GM21447 (cell line): ENCODE results near the gene KCNK1.
"Not testable (repeated sequence)": the region's sequence is repeated elsewhere in the genome, so short reads cannot be mapped to it uniquely, and the experiment has no call there.

Source experiments
- ATAC-seq: cut with Tn5 transposase; IDR thresholded peaks from one replicate; pipeline ENCODE4 v1.9.1; 2021; ENCODE audit not compliant: unreplicated experiment

KCNK1 gene

DNA sequence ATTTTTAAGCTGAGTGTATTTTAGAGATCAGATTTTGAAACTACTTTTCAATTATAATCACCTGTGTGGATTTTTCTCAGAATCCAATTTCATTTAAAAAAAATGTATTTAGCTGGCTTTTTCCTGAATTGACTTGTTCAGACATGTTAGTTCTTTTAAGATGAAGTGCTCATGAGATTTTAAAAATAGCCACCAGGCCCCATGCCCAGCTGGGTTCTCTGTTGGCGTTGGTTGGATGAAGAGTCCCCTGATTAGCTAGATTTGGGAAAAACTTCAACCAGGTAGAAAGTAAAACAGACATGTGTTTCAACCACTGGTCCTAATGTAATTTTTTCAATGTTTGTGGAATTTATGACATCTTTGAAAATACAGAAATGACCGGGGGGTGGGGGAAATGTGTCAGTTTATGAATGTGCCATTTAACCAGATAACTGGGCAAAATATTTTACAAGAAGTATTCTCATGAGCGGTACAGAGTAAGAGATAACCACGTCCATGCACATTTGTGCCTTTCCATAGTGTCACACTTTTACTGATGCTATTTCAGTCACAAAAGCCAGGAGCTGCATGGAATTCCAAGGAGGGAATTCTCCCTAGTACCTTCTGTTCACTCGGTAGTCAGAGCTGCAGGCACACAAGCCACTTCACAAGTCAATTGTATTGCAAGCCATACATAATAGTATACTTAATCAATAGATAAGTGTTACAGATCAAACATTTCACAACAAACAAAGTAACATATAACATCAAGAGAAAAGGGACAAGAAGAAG, 51.1 kb downstream of the KCNK1 start:
- no peak for ATAC-seq

DNA sequence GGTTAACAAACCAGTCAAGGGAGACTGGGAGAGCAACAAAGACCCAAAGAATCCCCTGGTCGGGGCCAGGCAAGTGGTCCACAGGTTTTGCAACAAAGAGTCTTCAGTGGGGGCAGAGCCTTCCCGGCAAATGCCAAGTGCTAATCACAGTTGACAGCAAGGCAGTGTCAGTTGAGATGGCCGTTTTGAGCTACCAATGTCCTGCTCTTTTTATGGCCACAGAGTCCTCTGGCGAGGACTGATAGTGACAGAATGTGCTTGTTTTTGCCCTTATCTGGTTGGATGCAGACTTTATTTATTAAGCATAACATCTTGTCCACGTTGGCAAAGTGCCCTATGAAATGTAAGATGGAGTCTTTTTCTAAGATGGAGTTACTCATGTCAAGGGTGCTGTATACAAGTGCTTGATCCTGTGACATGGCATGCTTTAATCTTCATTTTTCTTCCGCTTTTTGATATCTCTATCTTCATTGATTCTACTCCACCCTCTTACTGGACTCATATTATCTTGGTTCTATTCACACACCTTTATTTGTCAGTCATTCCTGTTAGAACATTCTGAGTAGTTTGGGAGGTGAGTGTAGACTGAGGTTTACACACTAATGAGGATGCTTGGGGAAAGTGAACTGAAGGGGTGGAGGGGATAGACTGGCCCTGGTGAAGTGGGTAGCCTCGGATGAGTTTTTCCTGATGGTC, 51.8 kb downstream of the KCNK1 start:
- ATAC-seq: no peak

DNA sequence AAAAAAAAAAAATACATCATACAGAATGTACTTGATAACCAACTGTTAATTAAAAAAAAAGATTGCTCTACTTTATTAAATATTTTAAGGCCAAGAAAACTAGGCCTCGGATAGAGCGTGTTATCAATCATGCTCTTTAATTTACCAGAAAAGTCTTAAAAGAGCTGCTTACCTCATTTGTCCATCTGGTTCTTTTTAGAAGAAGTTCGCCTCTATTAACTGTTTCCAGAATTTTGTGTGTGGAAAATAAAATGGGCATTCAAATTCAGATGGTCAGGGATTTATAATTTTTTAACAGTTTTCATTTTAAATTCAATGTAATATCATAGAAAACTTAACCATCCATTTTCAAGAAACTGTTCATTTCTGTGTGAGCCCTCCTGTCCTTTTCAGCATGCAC, 53.8 kb downstream of the KCNK1 start:
- no peak for ATAC-seq

DNA sequence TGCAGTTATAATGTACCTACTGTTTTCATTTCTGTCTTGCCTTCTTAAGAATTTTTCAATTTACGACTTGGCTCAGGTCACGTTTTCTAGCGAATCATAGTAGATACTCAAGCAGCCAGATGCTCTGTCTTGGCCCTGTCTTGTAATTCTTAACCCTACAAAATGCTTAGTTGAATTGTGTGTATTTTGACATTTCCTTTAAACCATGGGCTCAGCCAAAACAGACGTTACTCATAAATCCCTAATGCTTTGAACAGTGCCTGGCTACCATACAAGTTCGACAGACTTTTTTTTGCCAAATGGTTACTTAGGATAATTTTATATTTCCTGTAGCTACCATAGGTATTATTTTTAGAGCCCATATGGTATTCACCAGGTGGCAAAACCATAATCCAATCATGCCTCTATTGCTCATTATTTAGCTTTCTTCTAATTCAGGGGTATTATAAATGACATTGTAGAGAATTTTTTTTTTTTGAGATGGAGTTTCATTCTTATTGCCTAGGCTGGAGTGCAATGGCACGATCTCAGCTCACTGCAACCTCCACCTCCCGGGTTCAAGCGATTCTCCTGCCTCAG, 54.3 kb downstream of the KCNK1 start:
- no peak for ATAC-seq

DNA sequence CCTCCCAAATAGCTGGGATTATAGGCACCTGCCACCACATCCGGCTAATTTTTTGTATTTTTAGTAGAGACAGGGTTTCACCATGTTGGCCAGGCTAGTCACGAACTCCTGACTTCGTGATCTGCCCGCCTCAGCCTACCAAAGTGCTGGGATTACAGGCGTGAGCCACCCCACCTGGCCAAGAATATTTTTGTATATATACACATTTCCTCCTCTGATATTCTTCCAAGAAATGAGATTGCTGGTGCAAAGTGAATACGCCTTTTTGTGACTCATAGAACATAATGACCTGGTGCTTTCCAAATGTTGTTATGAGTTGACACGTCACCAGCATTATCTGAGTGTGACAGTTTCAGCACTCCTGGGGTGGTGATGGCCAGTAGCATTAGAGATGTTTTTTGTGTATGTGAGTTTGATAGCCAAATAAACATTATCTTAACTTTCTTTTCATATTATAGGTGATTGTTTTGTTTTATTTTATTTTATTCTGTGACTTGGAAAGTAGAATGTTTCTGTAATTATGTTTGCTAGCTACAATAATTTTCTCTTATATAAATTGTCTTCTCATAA, 54.9 kb downstream of the KCNK1 start:
- no peak for ATAC-seq

DNA sequence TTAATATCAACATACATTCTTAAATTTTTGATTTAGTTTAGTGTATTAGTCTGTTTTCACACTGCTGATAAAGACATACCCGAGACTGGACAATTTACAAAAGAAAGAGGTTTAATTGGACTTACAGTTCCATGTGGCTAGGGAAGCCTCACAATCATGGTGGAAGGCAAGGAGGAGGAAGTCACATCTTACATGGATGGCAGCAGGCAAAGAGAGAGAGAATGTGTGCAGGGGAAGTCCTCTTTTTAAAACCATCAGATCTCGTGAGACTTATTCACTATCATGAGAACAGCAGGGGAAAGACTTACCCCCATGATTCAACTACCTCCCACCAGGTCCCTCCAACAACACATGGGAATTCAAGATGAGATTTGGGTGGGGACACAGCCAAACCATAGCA, 56.5 kb downstream of the KCNK1 start:
- not testable (repeated sequence) for ATAC-seq

GRCh38 chr1:233671286-233671685, 57.4 kb downstream of the KCNK1 start:
- ATAC-seq: no peak

GRCh38 chr1:233672732-233673131, 58.8 kb downstream of the KCNK1 start:
- no peak for ATAC-seq

DNA sequence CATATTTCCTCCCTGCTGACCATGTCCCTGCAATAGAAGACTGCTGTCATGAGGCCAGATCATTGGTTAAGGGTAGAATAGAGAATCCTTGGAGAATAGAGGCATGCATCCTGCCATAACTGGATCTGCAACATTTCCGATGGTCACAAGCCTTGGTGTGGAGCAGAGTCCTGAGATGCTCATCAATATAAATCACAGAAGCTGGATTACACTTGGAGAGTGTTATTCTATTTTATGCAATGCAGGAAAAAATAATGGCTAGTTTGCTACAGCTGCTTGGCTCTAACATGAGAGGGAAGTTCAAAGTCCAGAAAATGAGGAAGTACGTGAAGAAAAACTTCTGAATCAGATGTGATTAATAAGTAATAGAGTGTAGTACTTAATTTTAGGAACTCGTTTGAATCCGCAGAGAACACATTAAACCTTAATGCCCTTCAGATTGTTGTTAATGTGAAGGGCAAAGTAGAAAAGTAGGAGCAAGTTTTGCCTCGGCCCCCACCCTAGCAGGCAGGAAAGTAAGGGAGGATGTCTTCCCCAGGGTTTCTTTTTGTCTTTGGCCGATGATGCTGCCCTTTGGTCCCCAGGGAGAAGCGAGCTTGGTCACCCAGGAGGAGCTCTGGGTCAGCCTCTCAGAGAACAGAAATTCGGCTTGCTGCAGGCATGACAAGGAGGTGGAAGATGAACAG, 59.5 kb downstream of the KCNK1 start:
- peak; percentile 39 for ATAC-seq

- ATAC-seq: no peak
These were observed 60.1 kb downstream of the KCNK1 start for GRCh38 chr1:233673947-233674431.

DNA sequence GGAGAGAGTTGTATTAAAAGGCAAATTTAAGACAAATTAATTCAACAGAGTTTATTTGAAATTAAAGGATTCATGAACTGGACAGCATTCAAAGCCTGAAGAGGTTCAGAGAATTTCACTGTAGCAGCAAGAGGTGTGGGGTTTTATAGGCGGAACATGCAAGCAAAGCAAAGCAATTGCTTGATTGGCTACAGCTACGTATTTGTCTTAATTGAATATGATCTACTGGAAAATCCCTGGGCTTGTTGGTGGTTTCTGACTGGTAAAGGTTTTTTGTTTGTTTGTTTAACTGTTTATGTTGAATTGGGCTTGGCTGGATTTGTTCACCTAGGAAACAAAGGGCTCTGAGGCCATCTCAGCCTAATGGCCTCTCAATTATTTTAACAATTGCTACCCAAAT, 61.5 kb downstream of the KCNK1 start:
- ATAC-seq: no peak

DNA sequence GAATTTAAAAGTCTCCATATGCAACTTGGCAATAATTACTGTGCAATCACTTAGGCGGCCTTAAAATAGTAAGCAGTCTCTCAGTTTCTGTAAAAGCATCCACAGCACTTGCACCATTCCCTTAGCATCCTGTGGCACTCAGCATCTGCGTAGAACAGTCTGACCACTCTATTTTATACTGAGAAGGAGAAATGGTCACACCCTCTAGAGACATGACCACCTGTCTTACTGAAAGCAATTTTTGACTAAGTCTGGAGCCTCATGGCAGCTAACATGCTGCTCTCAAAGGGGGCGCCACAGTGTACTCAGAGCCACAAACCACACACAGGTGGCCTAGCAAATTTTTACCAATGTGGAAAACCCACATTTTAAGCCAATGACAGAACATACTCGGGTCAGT, 62.0 kb downstream of the KCNK1 start:
- peak; percentile 87 for ATAC-seq

DNA sequence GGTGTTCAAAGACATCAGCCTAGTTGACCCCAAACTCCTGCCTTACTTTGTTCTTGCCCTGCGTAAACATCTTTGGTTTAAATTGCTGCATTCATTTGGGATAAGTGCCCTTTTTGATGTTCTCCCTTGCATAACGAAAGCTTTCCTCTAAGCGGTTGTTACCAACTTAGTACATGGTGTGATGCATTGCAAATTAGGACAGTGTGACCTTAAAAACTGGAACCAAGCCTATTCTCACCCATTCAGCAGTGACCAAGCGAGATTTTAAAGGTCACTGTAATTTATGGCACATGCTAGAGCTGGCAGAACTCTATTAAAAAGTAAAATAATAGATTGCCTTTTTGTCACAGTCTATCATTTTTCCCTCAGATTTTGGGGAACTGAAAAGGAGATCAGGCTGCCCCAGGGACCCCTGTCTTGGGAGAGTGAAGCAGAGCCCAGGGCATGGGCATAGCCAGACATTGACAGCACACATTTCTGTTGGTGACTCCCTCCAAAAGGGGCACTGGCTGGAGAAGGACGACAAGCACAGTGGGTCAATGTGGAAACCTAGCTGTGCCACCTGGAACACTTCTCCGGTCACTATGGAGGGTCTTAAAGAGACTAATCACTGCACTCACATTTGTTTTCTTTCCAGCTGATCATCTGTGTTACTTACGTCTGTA, 63.9 kb downstream of the KCNK1 start:
- no peak for ATAC-seq

DNA sequence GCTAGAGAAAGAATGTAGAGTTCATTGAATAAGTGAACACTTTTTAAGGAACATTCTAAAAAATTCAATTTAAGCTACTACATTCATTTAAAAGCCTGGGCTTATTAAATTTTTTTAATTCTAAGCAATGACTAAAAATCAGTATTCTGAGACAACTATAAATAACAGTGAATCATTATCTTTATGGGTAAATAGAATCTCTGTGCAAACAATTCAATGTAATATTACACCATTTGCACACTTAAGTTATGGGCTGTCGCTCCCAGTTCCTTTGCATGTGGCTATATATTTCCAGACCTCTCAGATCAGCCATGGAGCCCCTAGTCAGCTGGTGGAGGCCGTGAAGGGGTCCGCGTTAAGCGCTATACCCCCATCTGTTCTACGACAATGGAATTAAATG, 65.1 kb downstream of the KCNK1 start:
- ATAC-seq: no peak

GRCh38 chr1:233679591-233680373, 65.9 kb downstream of the KCNK1 start:
- no peak for ATAC-seq

- ATAC-seq: no peak
These were observed 67.4 kb downstream of the KCNK1 start for GRCh38 chr1:233681285-233681684.

GRCh38 chr1:233686653-233687052, 72.7 kb downstream of the KCNK1 start:
- ATAC-seq: not testable (repeated sequence)

DNA sequence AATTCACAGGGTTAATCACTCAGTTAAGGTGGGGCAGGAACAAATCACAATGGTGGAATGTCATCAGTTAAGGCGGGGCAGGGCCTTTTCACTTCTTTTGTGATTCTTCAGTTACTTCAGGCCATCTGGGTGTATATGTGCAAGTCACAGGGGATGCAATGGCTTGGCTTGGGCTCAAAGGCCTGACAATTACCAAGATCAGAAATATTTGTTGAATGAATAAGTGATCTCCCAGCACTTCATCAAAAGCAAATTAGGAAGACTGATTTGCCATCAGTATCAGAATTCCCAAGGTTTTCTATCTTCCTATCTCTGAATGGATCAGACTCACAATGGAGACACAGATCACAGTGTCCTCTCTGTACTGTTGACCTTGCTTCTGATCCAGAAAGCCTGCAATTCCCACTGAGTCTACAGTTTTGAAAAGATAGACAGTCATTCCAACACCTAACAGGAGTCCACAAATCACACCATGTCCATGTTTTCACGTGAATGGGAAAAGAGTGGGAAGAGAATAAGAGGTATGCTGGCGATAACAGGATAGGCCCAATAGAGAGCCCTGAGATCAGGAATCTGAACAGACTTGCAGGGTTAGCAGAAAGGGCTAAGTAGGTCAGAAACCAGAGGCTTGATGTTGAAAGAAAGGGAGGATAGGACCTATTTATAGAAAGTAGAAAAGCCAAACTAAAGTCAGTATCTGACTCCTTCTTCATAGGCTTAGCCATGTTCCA, 75.3 kb downstream of the KCNK1 start:
- no peak for ATAC-seq

- ATAC-seq: no peak
These were observed 75.9 kb downstream of the KCNK1 start for GRCh38 chr1:233689748-233690254.
